Fibroblast of lung (primary cell): ENCODE measurements around the gene FAM13B.

Experiments
- CTCF ChIP-seq, 2 donors: IDR thresholded peaks in 1 of 2; conservative IDR thresholded peaks in 1 of 2; 1 replicate in 1 of 2; 2 replicates in 1 of 2; pipeline ENCODE4 v1.5.1; 2011 to 2012; ENCODE audit warnings: low read length in 2 of 2, control low read depth in 1 of 2, inconsistent platforms in 1 of 2, low read depth in 1 of 2, mild to moderate bottlenecking in 1 of 2
- EZH2 ChIP-seq: IDR thresholded peaks from 2 replicates; pipeline ENCODE4 v1.5.1; 2012; ENCODE audit warnings: low read length, control low read depth, mild to moderate bottlenecking; ENCODE audit errors: missing control alignments

GRCh38 chr5:138082033-138082432 lies 49.2 kb upstream of the FAM13B start:
- TF ChIP-seq CTCF (conservative IDR thresholded peaks at IDR 0.05 in 1 of 2, IDR thresholded peaks at IDR 0.05 in 1 of 2; ENCODE audit: low read depth in 1 of 2, low read length in 2 of 2) (no peak), EZH2 (no peak)
